ENCODE results near the gene LDB1.

GRCh38 chr10:102122450-102122849 is 2.3 kb upstream of the LDB1 start:
- TF ChIP-seq CTCF (IDR thresholded peaks at IDR 0.05) (no peak), POLR2A (IDR thresholded peaks at IDR 0.05) (no peak)
